Upper lobe of left lung (tissue), 4 donors: ENCODE results near the gene CELSR2.

Source experiments
- EP300 ChIP-seq, 4 donors: sonication (generic); formaldehyde crosslinking; IDR thresholded peaks; one replicate each; pipeline ENCODE4 v1.5.1; 2017; ENCODE audit warnings: antibody characterized with exemption in 4 of 4, control low read depth in 2 of 4
- POLR2A ChIP-seq, 4 donors: fragments of 450-650 bp; IDR thresholded peaks; one replicate each; pipeline ENCODE4 v1.5.1; 2016 to 2017; ENCODE audit warnings: antibody characterized with exemption in 4 of 4, mild to moderate bottlenecking in 2 of 4
- POLR2AphosphoS5 ChIP-seq, 2 donors: sonication (generic); formaldehyde crosslinking; IDR thresholded peaks; one replicate each; pipeline ENCODE4 v1.5.1; 2017; ENCODE audit warnings: antibody characterized with exemption in 2 of 2
- TF ChIP-seq, protein P1 (sequence below), 6 experiments: fragments of 450-650 bp in 4 of 6; fragments of 200-600 bp in 2 of 6; sonication (generic) in 2 of 6; IDR thresholded peaks; one replicate each; pipeline ENCODE4 v1.5.1; 2016 to 2019; ENCODE audit warnings: antibody characterized with exemption in 6 of 6

DNA sequence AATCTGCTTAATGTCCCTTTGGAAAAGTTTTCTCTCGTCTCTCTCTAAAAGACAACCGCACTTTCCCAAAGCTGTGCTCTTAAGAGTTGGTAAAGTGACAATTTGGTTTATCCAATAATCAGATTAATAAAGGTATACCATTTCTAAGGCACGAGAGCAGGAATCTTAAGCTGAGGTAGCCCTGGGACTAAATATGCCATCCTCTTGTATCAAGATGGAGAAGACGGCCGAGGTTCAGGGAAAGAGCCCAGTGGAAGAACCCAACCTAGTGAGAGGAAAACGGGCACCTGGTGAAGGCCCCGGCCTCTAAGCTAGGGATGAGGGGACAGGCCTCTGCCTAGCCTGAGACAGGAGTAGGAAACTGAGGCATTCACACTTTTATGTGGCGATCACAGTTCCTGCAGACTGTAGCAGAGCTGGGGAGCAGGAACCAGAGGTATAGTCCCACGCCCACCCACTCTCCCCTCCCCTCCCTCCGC is 36.0 kb upstream of the CELSR2 start:
- TF ChIP-seq POLR2A (IDR thresholded peaks at IDR 0.05) (no peak), POLR2AphosphoS5 (IDR thresholded peaks at IDR 0.05) (no peak), EP300 (IDR thresholded peaks at IDR 0.05) (no peak)
- TF ChIP-seq, protein P1, sequence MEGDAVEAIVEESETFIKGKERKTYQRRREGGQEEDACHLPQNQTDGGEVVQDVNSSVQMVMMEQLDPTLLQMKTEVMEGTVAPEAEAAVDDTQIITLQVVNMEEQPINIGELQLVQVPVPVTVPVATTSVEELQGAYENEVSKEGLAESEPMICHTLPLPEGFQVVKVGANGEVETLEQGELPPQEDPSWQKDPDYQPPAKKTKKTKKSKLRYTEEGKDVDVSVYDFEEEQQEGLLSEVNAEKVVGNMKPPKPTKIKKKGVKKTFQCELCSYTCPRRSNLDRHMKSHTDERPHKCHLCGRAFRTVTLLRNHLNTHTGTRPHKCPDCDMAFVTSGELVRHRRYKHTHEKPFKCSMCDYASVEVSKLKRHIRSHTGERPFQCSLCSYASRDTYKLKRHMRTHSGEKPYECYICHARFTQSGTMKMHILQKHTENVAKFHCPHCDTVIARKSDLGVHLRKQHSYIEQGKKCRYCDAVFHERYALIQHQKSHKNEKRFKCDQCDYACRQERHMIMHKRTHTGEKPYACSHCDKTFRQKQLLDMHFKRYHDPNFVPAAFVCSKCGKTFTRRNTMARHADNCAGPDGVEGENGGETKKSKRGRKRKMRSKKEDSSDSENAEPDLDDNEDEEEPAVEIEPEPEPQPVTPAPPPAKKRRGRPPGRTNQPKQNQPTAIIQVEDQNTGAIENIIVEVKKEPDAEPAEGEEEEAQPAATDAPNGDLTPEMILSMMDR (IDR thresholded peaks at IDR 0.05), result no peak
